Measurements from ENCODE around the gene TMC7.

The TMC7 gene

DNA sequence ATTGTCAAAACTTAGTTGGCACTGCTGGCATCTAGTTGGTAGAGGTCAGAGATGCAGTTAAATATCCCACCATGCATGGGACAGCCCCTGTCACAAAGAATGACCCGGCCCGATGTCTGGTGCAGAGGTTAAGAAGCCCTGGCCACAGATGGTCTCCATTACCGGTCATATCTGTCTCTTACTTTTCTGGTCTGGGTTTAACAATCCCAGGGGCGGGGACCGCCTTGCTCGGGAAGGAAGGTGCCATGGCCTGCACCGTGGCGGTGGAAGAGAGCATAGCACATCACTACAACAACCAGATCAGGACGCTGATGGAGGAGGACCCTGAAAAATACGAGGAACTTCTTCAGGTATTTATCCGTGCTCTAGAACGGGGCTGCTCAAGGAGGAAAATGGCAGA lies 91.8 kb downstream of the TMC7 start:
- TF ChIP-seq, protein P1, sequence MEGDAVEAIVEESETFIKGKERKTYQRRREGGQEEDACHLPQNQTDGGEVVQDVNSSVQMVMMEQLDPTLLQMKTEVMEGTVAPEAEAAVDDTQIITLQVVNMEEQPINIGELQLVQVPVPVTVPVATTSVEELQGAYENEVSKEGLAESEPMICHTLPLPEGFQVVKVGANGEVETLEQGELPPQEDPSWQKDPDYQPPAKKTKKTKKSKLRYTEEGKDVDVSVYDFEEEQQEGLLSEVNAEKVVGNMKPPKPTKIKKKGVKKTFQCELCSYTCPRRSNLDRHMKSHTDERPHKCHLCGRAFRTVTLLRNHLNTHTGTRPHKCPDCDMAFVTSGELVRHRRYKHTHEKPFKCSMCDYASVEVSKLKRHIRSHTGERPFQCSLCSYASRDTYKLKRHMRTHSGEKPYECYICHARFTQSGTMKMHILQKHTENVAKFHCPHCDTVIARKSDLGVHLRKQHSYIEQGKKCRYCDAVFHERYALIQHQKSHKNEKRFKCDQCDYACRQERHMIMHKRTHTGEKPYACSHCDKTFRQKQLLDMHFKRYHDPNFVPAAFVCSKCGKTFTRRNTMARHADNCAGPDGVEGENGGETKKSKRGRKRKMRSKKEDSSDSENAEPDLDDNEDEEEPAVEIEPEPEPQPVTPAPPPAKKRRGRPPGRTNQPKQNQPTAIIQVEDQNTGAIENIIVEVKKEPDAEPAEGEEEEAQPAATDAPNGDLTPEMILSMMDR (IDR thresholded peaks at IDR 0.05; ENCODE audit: low read depth, low read length) = no peak
- no peak for DNase-seq (ENCODE audit: extremely low read depth, low read depth)

DNA sequence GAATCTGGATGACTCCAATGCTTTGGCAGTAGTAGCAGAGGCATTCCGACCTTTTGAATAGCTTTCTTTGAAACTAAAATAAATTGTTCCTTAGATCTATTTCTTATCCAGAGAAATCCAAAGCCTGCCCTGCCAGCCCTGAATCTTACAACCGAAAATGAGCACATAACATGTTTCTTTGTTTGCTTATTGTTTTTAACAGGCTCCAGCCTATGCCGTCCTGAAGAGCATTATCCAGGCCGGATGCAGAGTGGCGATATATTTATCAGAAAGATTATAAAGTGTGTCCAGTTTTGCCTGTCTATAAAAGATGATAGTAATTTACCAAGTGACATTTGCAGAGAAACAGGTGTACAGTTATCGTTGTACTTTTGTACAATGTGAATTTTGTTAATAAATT lies 94.1 kb downstream of the TMC7 start:
- TF ChIP-seq, protein P1 (IDR thresholded peaks at IDR 0.05; ENCODE audit: low read depth, low read length) = no peak
- DNase-seq (ENCODE audit: extremely low read depth, low read depth) = no peak

DNA sequence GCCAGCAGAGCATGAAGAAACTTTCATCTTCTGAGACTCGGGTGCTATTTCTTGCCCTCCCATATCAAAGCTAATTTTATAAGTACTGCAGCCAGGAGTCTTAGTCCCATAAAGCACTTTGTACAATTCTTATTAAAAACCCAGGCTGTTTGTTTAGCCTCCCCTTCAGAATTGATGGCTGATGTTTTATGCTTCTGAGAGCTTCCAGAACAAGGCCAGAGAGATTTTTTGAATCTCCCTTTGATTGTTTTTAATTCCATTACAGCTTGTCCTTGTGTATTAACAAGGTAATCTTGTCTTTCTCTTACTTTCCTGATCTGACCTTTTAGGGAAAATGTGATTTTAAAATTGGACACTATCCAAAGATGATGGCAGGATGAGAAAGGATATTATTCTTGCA lies 99.9 kb downstream of the TMC7 start:
- no peak for DNase-seq (ENCODE audit: extremely low read depth, low read depth)
- TF ChIP-seq, protein P1 (IDR thresholded peaks at IDR 0.05; ENCODE audit: low read depth, low read length) = no peak

DNA sequence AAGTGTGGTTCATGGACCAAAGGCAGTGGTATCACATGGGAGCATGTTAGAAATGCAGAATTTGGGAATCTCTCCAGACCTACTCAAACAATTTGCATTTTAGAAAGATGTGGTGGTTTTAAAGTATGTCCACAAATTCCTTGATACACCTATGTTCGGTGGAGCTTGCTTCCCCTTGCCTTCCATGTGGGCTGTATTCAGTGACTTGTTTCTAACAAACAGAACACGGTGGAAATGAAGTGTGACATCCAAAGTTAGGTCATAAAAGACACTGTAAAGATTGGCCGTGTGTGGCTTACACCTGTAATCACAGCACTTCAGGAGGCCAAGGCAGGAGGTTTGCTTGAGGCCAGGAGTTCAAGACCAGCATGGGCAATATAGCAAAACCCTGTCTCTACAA lies 100.4 kb downstream of the TMC7 start:
- TF ChIP-seq, protein P1 (IDR thresholded peaks at IDR 0.05; ENCODE audit: low read depth, low read length) = no peak
- no peak for DNase-seq (ENCODE audit: extremely low read depth, low read depth)

DNA sequence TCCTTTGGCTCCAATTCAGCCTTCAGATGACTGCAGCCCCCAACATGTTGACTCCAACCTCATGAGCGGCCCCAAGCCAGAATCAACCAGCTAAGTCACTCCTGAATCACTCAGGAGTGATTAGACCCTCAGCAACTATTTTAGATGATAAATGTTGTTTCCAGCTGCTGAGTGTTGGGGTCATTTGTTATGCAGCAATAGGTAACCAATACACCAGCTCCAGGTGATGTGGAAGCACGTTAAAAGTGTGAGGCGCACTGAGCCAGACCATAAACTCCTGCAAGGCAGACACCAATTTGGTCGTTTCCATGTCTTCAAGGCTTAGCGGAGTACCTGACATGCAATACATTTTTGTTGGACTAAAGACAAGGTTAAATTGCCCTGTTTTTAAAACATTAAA lies 101.1 kb downstream of the TMC7 start:
- TF ChIP-seq, protein P1 (IDR thresholded peaks at IDR 0.05; ENCODE audit: low read depth, low read length) = no peak
- no peak for DNase-seq (ENCODE audit: extremely low read depth, low read depth)

DNA sequence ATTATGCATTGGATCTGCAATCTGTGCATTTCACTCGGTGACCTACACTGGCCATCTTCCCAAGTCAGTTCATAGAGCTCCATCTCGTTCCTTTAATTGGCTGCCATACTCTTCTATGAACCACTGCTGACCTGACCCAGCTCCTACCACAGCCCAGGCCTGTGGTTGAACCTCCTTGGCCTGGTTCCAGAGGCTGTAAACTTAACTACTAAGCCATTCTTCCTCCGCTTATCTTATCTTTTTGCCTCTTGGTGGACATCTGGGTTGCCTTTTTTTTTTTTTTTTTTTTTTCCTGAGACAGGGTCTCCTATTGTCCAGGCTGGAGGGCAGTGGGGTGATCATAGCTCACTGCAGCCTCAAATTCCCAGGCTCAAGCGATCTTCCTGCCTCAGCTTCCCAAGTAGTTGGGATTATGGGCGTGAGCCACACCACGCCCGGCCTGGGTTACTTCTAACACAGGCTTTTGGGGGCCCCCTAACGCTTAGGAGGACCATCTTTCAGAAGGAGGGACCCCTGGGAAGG lies 102.0 kb downstream of the TMC7 start:
- no peak for DNase-seq (ENCODE audit: extremely low read depth, low read depth)
- TF ChIP-seq, protein P1 (IDR thresholded peaks at IDR 0.05; ENCODE audit: low read depth, low read length) = no peak

DNA sequence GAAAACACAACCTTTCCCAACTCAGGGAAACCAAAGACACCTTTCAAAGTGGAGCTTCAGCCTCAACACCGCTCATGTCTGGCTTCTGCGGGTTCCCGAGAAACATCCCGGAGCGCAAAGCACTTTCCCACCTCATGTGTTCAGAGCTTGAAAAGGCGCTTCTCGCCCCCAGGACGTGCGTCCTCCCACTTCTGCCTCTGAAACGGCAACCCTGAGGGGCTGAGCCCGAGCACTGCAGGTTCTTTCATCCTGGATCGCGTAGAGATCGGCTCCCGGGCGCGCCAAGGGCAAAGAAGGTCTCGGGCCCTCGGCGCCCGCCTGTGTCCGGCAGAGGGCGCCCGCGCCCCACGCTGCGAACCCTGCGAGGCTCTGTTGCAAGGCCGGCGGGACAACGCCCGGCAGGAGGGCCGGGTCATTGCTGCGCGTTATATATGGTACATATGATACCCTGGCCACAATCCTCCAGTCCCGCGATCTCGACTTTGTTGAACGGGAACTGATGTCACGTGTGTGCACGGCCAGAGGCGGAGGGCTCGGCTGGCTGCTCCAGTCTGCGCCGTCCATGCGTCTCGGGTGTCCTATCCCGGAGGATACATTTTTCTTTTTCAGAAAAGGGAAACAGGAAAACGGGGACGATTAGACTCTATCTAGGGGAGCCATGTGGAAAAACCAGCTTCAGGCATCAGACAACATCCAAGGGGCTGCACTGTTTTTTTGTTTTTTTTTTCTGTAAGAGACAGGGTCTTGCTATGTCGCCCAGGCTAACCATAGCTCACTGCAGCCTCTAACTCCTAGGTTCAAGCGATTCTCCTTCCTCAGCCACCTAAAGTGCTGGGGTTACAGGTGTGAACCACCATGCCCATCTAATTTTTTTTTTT lies 102.8 kb downstream of the TMC7 start:
- DNase-seq (ENCODE audit: extremely low read depth, low read depth) = peak; percentile 74
- TF ChIP-seq, protein P1 (IDR thresholded peaks at IDR 0.05; ENCODE audit: low read depth, low read length) = peak; percentile 95

Data from AG09319 (cell line).